Gastrocnemius medialis (tissue), 4 donors: Measurements from ENCODE around the gene MYLK3. TPM values are rescaled to one million over a fixed set of nuclear protein-coding genes. Genes with fewer than 3 reads are reported as not detected.
A peak's percentile ranks its signal among the peaks of the same experiment; 100 is the strongest.

Experiments
- ATAC-seq, 2 donors: fragments of 150-250 bp; one replicate each; pipeline ENCODE4 v1.9.1; 2016
- DNase-seq, 2 donors: peaks; one replicate each; pipeline ENCODE4 v3.0.0-alpha.2; 2019
- H3K27ac ChIP-seq, 4 donors: fragments of 200-600 bp; sonication (generic); 1 replicate in 1 of 4; 2 replicates in 3 of 4; pipeline ENCODE4 v1.5.1; 2016 to 2018; ENCODE audit warnings: mild to moderate bottlenecking in 2 of 4, moderate library complexity in 1 of 4
- H3K27me3 ChIP-seq, 3 donors: fragments of 200-600 bp; sonication (generic) in 2 of 3; 1 replicate in 1 of 3; 2 replicates in 2 of 3; pipeline versions ENCODE4 v1.5.1 to v1.6.0; 2016 to 2019; ENCODE audit warnings: mild to moderate bottlenecking in 1 of 3, moderate library complexity in 1 of 3
- H3K36me3 ChIP-seq, 2 donors: fragments of 200-600 bp; sonication (generic) in 1 of 2; one replicate each; pipeline ENCODE4 v1.5.1; 2017 to 2018
- H3K4me1 ChIP-seq, 2 donors: fragments of 200-600 bp; sonication (generic) in 1 of 2; one replicate each; pipeline ENCODE4 v1.5.1; 2016 to 2017; ENCODE audit warnings: mild to moderate bottlenecking in 2 of 2
- H3K4me3 ChIP-seq, 4 donors: fragments of 200-600 bp; sonication (generic) in 3 of 4; 1 replicate in 1 of 4; 2 replicates in 3 of 4; pipeline ENCODE4 v1.5.1; 2016 to 2019; ENCODE audit warnings: mild to moderate bottlenecking in 2 of 4
- H3K9me3 ChIP-seq, 3 donors: fragments of 200-600 bp; sonication (generic) in 2 of 3; 1 replicate in 1 of 3; 2 replicates in 2 of 3; pipeline ENCODE4 v1.5.1; 2016 to 2019
- CTCF ChIP-seq, 5 experiments: fragments of 450-650 bp in 3 of 5; fragments of 200-600 bp in 2 of 5; sonication (generic) in 2 of 5; IDR thresholded peaks in 4 of 5; conservative IDR thresholded peaks in 1 of 5; 1 replicate in 4 of 5; 2 replicates in 1 of 5; pipeline ENCODE4 v1.5.1; 2016 to 2019; ENCODE audit warnings: antibody characterized with exemption in 5 of 5, mild to moderate bottlenecking in 3 of 5, moderate library complexity in 3 of 5
- POLR2A ChIP-seq, 2 donors: fragments of 450-650 bp; IDR thresholded peaks; one replicate each; pipeline ENCODE4 v1.6.1; 2017; ENCODE audit warnings: antibody characterized with exemption in 2 of 2, mild to moderate bottlenecking in 2 of 2, moderate library complexity in 2 of 2
- in situ Hi-C, 4 donors: fragments of 200-750 bp; cut with MboI; loops; one replicate each; pipeline versions ENCODE4 v1.15.0 to v1.8.0; 2017; ENCODE audit warnings: low sequenced_read_pairs in 4 of 4
- intact Hi-C: fragments of 100-400 bp; cut with DNase I; formaldehyde crosslinking; loops from one replicate; pipeline ENCODE4 v1.15.1; 2023; ENCODE audit warnings: low total_unique reads
- total RNA-seq, 4 donors: library from RNA; depleted of rRNA; stranded (reverse); fragments of >200 nt; gene quantifications; one replicate each; pipeline versions ENCODE4 v1.1.0 to v1.2.3, GENCODE V29; 2016

The MYLK3 gene
- total RNA-seq, 4 donors from 2014 or later = 2.4 to 9.2 (median 5.2) TPM

- H3K4me3 ChIP-seq = no peak overlapping the region
- H3K4me1 ChIP-seq = peaks cover 26 to 28% of the 10 kb centered on the region in 2 donors
- no peak for DNase-seq
- in situ Hi-C loops (no loop called here), intact Hi-C loops (loop anchor here (2.0 kb wide), 1 partner anchor 71 kb away; the partner anchor contains the start of gene SHCBP1)
- H3K36me3 ChIP-seq = no peaks in the 10 kb centered on the region
- H3K9me3 ChIP-seq = no peaks in the 10 kb centered on the region
- ATAC-seq = no peak
- H3K27me3 ChIP-seq = no peaks in the 10 kb centered on the region
- no peak overlapping the region for H3K27ac ChIP-seq
- TF ChIP-seq CTCF (IDR thresholded peaks at IDR 0.05 in 4 of 5, conservative IDR thresholded peaks at IDR 0.05 in 1 of 5) = no peak
- no peak for TF ChIP-seq POLR2A (IDR thresholded peaks at IDR 0.05)
Measured at GRCh38 chr16:46691726-46692125, 56.4 kb downstream of the MYLK3 start.

- H3K4me1 ChIP-seq = peaks cover 30 to 32% of the 10 kb centered on the region in 2 donors
- H3K36me3 ChIP-seq = no peaks in the 10 kb centered on the region
- DNase-seq = no peak
- intact Hi-C loops (loop anchor here (2.0 kb wide), 1 partner anchor 70 kb away; the partner anchor contains the start of gene SHCBP1), in situ Hi-C loops (no loop called here)
- H3K27me3 ChIP-seq = no peaks in the 10 kb centered on the region
- no peak for ATAC-seq
- peak overlapping the region; percentile 86 to 97 (median 92) for H3K4me3 ChIP-seq
- peak overlapping the region in 1 of 4 donors; percentile 91 for H3K27ac ChIP-seq
- TF ChIP-seq CTCF (IDR thresholded peaks at IDR 0.05 in 4 of 5, conservative IDR thresholded peaks at IDR 0.05 in 1 of 5) (no peak), POLR2A (IDR thresholded peaks at IDR 0.05) (no peak)
- no peaks in the 10 kb centered on the region for H3K9me3 ChIP-seq
Measured at GRCh38 chr16:46690281-46691178, 57.6 kb downstream of the MYLK3 start.

GRCh38 chr16:46689365-46690280, 58.5 kb downstream of the MYLK3 start, which contains the start of gene ORC6:
Gene ORC6, plus strand, starts transcription at chr16:46689659. Its CDS starts 47 bp downstream, at chr16:46689706.
- H3K27ac ChIP-seq = peak within 1 kb of the TSS; percentile 91 to 97 (median 96)
- intact Hi-C loops = loop anchor here (1.0 to 2.0 kb wide), 4 partner anchors 39 to 142 kb away; partner anchors contain the start of genes C16orf87 and SHCBP1
- H3K4me1 ChIP-seq = peaks cover 30 to 32% of the 10 kb centered on the region in 2 donors

More at GRCh38 chr16:46689365-46690280, 58.5 kb downstream of the MYLK3 start, which contains the start of gene ORC6:
- H3K36me3 ChIP-seq = no peaks in the 10 kb centered on the region
- TF ChIP-seq CTCF (IDR thresholded peaks at IDR 0.05 in 4 of 5, conservative IDR thresholded peaks at IDR 0.05 in 1 of 5) (peak in 1 of 5 experiments; percentile 7), POLR2A (IDR thresholded peaks at IDR 0.05) (no peak)
- no peaks in the 10 kb centered on the region for H3K9me3 ChIP-seq
- in situ Hi-C loops = no loop called here
- ATAC-seq (peak; percentile 88 to 89), DNase-seq (peak; percentile 97)
- no peaks in the 10 kb centered on the region for H3K27me3 ChIP-seq
- peak within 1 kb of the TSS; percentile 86 to 97 (median 92) for H3K4me3 ChIP-seq
